Erythroblast (primary cell): Measurements from ENCODE around the gene ZNF414.

Experiments
- DNase-seq, 2 experiments: peaks; one replicate each; lab custom pipeline; 2025; lab: John Stamatoyannopoulos, UW
- GATA1 ChIP-seq: IDR thresholded peaks from 2 replicates; pipeline ENCODE4 v1.6.1; 2011; ENCODE audit warnings: low read depth, mild to moderate bottlenecking, control low read depth, low read length, moderate library complexity
- POLR2A ChIP-seq: IDR thresholded peaks from 2 replicates; pipeline ENCODE4 v1.6.1; 2011; ENCODE audit warnings: mild to moderate bottlenecking, low read length

The ZNF414 gene

DNA sequence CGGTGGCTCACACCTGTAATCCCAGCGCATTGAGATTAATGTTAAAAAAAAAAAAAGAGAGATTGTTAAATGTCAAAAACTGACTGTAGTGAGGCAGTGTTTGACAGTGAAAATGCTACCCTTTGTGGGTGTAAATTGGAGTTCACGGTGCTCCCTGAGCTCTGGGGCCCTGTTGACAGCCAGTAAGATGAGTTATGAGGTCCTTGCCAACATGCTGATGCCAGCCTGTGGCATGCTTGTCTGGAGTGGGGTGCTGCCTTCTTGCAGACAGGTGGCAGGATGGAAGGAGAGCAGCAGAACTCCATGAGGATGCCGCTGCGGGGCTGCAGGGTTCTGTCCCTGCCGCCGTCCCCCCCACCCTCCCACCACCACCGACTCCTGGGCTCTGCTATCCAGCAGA is 37.4 kb downstream of the ZNF414 start:
- TF ChIP-seq GATA1: no peak
- TF ChIP-seq POLR2A: no peak
- DNase-seq: no peak

GRCh38 chr19:8475005-8475404 is 39.0 kb downstream of the ZNF414 start:
- TF ChIP-seq GATA1 (no peak), POLR2A (no peak)
- DNase-seq: no peak

GRCh38 chr19:8473648-8474476 is 40.1 kb downstream of the ZNF414 start:
- TF ChIP-seq POLR2A: no peak
- TF ChIP-seq GATA1: no peak
- DNase-seq: no peak

DNA sequence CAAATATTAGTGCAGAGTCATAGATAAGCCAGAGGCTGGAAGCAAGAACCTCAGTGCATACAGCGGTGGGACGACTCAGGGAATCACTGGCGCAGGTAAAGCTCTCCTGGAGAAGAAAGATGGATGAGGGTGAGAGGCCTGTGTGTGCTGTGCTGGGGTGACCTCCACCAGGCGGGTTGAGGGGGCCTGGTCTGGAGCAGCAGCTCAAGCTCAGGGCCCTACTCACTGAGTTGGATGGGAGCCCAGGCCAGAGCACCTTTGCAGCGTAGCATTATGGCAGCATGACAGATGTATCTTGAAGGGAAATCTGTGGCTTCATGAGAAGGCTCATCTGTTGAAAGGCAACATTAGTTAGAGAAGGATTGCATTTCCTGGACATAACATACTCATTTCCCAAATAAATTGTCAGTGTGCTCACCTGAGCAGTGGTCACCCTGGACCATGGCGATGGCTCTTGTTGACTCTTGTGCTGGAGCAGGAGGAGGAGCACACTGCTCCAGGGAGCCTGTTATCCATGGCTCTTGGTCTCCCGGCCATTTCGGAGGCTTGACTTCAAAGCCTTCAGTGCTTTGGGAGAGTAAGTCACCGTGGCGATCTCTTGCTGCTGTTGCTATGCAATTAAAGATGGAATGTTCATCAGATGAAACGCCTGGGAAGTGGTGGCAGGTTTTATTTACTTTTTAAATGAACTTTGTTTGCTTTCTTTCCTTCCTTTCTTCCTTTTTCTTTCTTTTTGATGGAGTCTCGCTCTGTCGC is 44.2 kb downstream of the ZNF414 start:
- TF ChIP-seq POLR2A: no peak
- TF ChIP-seq GATA1: no peak
- DNase-seq: no peak

DNA sequence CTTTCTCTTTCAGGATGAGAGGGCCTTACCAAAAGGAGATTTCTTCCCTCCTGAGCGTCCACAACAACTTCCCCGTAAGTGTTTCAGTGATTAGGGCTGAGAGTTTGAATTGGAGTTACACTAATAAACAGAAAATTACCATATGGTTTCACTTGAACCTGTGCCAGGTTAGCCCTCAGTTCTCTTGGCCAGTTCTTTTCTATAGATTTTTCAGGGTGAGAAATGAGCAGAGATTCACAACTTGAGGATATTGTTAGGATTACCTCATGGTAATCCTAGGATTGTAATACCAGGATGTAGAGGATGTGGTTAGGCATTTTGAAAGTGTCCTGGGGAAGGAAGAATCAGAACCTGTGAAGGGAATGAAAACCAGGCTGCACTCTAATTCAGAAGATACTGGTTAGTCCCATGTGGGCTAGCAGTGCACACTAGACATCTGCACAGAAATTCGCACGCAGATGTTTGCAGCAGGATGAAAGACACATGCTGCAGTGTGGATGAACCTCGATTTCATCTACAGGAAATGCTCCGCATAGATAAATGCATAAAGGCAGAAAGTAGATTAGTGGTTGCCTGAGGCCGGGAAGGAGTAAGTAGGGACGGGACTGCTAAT is 45.1 kb downstream of the ZNF414 start:
- no peak for DNase-seq
- TF ChIP-seq GATA1: no peak
- TF ChIP-seq POLR2A: no peak

GRCh38 chr19:8468124-8468523 is 45.8 kb downstream of the ZNF414 start:
- DNase-seq: no peak
- no peak for TF ChIP-seq POLR2A
- no peak for TF ChIP-seq GATA1

- TF ChIP-seq POLR2A (no peak), GATA1 (no peak)
- no peak for DNase-seq
These were observed 47.9 kb downstream of the ZNF414 start for GRCh38 chr19:8466018-8466417.

DNA sequence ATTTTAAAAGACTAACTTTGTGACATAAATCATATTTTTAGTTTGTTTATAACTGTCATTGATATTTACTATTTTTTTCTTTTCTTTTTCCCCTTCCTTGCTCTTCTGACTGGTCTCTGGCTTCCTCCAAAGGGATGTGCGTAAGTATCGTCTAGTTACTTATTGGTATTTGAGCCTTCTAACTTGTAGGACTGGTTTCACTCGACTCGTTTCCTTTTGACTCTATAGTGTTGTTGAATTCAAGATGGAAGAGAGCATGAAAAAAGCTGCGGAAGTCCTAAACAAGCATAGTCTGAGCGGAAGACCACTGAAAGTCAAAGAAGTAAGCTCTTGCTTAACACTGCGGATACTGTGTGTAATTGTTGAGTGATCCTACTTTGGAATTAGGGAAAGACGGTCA is 50.6 kb downstream of the ZNF414 start:
- no peak for DNase-seq
- TF ChIP-seq POLR2A (no peak), GATA1 (no peak)

GRCh38 chr19:8462571-8462970 is 51.4 kb downstream of the ZNF414 start:
- TF ChIP-seq GATA1 (no peak), POLR2A (no peak)
- DNase-seq: no peak

- TF ChIP-seq GATA1 (no peak), POLR2A (no peak)
These were observed 52.1 kb downstream of the ZNF414 start for GRCh38 chr19:8461891-8462290.

GRCh38 chr19:8461376-8461775 is 52.6 kb downstream of the ZNF414 start:
- DNase-seq: no peak
- no peak for TF ChIP-seq POLR2A
- TF ChIP-seq GATA1: no peak

More at GRCh38 chr19:8461891-8462290, 52.1 kb downstream of the ZNF414 start:
- no peak for DNase-seq

DNA sequence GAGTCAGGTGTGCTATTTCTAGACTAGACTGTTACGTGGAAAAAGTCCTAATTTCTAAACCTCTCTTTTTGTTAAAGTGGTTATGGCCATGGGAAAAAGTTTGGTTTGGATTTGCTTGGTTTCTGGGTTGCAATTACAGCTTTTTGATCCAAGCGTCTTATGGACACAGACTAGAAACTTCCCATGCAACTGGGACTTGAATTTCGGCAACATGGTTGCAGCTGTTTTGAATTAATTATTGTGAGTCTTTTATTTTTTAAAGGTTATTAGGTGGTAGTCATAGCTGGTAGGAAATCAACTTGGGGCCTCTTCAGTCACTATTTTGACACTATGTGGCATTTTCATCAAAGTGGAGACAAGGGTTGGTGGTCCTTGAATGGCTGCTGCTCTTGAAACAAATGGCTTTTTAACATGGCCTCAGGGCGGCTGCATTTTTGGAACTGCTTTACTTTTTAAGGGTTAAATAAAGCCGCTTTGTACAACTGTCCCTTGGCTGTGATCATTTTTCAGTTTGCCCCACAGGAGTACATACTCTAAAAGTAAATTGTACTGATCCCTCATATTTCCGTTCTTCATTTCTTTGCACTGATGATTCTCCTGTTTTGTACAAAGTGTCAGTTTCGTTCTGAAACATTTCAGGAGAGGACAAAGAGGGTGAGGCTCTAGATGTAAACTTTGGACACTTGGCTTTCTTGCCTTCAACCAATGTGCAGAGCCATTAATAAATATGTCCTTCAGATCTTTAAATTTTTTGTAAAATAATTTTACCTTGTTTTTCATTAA is 53.3 kb downstream of the ZNF414 start:
- no peak for TF ChIP-seq GATA1
- no peak for TF ChIP-seq POLR2A
- no peak for DNase-seq
